T1000 (cell line): ENCODE measurements around the gene DAAM1.

ENCODE experiments used
- DNase-seq: peaks from one replicate; lab custom pipeline; 2025; ENCODE audit warnings: mixed read lengths; lab: John Stamatoyannopoulos, UW

The DAAM1 gene

DNA sequence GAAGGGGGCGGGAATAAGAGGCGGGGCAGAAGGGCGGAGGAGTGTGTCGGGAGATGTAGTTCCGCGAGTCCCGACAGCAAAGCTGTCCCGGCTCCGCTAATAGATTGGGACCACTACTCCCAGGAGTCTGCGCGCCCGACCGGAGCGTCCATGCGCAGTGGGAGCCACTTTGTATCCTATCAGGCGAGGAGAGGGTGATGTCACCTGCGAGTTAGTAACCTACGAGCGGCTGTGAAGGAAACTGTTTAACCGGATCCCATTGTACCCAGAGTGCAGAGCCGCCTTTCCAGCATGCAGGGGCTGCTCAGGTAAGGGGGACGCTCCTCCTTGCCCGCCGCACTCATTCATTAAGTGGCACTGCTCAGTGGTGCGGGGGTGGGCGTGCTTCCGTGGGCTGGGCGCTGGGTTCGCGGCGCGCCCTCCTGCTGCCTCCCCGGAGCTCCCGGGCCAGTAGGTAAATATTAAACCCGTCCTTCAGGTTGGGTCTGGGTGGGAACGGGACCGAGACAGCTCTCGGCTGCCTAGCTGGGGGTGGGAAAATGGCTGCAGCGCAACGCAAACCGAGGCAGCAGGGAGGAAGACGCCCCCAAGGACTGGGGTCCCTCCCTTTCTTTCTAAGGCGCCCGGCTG lies at the start of gene DAAM1:
TSS of gene DAAM1 (plus strand) at position 207 of the 630 bp plus-strand sequence. CDS start 74,811 bp downstream, outside the sequence.
- peak; percentile 94 for DNase-seq

DNA sequence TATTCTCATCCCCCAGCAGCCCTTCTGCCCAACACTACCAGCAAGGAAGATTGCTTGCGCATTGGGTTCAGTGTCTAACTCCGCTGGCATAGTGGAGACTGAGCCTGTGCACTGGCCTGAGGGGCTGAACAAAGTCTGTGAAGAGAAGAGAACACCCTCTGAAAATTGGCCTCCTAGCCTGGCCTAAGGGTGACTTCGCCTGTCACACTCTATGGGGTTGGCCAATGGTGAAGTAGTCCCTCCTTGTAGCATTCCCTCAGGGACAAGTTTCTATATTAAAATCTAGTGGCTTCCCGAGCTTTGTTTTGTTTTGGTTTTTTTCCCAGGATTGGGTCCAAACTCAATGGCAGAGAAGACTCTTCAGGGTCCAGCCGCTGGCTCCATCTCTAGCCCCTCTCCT lies 49.1 kb upstream of the DAAM1 start:
- DNase-seq = no peak

DNA sequence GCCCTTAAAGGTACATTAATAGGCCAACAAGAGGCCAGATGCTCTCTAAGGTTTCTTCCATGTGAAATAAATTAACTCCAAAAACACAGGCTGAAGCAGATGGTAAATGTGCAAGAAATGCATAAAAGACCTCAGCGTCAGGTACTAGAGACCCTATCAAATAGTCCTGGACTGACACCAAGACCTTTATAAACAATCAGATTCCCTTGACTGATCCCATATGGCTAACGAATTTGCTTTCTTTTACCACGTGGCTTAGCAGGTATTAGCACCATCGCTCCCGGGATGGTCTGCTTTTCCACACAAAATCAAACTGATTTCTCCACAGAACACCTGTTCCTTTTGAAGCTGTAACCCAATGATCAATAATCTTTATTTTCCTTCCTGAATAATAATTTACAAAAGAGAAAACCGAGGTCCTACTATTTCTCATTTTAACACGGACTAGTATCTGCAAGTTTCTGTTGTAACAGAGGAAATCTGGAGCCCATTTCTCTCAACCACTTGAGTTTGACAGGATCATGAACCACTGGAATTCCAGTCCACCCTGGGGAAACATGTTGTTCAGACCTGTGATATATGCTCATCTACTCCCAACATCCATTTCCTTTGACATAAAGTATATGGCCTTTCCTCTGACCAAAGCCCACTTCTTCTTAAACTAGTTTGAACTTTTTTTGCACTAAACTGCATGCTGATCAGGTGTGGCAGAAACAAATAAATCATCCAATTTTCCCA lies 48.2 kb upstream of the DAAM1 start:
- no peak for DNase-seq

DNA sequence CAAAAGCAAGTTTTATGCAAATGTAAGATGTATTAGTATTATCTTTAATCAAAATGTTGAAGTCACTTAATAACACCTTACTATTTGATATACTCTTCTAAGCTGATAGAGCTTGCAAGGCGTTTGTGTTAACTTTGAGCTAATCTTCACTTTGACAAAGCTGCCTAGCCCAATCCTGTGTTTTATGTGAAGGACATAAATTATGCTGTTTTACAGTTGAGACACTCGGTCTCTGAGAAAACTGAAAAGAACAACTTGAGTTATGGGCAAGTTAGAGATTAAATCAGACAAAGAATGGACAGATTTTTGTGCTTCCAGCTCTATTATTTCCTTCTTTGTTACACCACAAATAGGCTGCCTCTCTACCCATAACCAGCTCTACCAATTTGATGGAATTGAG lies 42.0 kb upstream of the DAAM1 start:
- no peak for DNase-seq

DNA sequence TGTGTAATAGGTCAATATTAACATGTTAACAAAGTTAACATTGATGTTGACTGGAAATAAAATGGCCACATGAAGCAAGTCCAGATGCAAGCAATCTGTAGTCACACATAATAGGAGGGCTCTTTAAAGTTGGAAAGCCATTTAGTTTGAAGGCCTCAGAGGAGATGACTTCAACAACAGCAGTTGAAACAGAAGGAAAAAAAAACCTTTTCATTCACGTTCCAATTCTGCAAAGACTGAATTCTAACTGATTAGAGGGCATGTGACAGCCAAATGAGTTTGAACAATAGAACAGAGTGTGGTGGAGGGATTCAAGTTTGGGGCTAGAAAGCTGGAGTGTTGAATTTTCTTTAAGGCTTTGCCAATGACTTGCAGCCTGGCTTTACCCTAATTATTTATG lies 41.5 kb upstream of the DAAM1 start:
- DNase-seq = no peak

DNA sequence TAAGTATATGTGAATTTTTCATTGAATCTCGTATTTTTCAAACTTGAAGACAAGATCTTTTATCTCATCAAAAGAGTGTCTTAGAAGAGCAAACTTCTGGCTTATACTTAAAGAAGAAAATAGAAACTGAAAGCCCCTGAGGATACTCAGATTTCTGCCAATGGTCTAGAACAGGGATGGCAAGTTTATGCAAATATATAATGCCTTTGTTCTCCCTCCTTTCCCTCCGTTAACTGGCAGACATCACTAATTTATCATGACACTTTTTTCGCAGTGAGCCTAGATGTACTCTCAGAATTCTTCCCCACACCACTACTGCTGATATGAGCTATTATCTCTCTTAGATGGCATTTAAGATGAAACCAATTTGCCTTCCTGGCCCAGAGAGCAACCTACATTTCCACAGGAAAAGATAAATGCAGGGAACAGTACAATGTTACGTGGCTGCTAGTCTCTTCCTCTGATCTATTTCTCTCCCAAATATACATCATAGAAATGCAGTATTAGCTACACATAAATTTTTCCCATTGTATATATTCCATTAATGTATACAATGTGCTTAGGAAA lies 40.0 kb upstream of the DAAM1 start:
- no peak for DNase-seq

GRCh38 chr14:59150990-59151389 lies 37.5 kb upstream of the DAAM1 start:
- no peak for DNase-seq

DNA sequence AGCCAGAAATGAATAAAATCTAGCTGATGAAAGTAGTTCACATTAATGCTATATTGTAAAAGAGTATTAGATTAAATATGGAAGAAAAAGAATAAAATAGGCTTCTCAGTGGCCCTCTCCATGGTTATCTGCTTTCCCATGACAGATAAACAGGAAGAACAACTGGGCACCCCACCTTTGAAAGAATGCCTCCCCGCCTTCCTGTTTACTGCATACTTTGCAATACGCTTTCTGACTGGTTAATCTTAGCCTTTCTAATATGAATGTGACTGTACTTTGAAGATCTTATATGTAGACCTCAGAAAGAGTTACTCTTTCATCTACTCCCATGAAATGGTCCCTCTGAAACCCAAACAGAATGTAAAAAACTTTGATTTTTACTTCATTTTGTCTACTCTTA lies 34.1 kb upstream of the DAAM1 start:
- DNase-seq = no peak

DNA sequence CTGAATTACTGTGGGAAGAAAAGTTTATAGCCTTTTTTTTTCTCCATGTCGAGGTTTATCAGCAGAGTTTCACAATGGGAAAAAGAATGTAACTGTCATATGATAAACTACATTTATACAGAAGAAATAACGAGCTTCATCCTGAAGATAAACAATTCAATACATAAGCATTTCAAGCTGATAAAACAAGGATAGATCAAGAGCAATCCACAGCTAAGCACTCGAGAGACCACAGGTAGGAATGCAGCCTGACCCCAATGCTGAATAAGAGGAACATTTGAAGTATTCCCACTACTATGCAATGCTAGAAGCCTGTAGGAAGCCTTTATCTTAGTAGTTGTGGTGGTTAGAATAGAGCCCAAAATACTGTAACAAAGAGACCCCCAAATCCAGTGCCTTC lies 32.6 kb upstream of the DAAM1 start:
- DNase-seq = no peak

GRCh38 chr14:59159169-59159568 lies 29.3 kb upstream of the DAAM1 start:
- DNase-seq = no peak

DNA sequence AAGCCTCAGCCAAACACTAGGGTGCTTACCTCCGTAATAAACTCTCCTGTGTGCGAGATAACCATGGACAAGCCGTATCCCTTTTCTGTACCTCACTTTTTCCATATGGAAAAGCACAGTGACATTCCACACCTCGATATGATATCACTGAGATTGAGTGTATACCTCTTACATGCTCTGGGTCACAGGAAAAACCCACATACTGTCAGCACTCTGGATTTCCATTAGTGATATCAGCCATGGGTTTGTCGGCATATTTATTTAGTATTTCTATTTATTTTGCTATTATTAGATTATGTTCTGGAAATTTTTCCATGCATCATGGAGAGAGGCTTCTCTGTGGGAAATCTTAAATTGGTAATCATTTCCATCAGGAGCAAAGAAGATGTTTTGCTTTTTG lies 28.0 kb upstream of the DAAM1 start:
- no peak for DNase-seq

DNA sequence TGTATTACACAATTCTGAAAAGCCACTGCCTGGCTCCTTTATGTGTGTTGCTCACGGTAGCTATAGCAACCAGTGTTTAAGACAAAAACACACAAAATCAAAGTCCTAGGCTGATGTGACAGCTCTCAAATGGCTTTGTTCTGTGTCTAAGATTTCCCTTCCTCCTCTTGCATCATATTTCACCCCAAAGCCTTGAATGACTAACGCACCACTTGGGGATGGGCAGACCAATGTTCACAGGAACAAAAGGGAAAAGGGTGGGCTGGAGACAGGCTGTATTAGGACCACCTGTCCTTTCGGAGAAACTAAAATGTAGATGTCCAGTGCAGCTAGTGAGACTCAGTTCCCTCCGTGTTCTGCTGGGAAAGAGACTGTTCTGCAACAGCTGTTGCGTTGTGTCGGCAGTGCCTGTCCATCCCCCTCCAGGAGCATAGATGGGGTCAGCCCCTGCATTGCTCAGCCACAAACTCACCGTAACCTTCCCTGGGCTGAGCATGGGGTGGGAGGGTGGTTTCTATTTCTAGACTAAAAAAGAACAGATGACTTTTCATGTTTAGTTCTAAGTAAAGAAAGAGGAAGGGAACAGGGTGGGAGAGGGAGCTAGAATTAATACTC lies 26.8 kb upstream of the DAAM1 start:
- no peak for DNase-seq

- no peak for DNase-seq
Observed at GRCh38 chr14:59166258-59166657, 22.2 kb upstream of the DAAM1 start.

GRCh38 chr14:59175404-59175803 lies 13.1 kb upstream of the DAAM1 start:
- DNase-seq = no peak

GRCh38 chr14:59176765-59177164 lies 11.7 kb upstream of the DAAM1 start:
- no peak for DNase-seq

GRCh38 chr14:59177262-59177661 lies 11.2 kb upstream of the DAAM1 start:
- no peak for DNase-seq

DNA sequence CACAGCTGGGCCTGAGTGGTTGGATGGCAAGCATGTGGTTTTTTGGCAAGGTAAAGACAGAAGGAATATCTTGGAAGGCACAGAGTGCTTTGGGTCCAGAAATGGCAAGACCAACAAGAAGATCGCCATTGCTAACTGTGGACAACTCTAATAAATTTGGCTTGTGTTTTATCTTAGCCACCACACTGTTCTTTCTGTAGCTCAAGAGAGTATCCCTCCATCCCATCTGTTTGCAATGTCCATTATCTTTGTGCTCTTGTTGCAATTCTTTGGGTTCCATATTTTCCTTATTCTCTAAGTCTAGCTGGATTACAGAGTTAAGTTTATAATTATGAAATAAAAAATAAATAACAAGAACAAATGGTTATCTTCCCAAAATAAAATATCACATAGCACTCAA lies 6.7 kb upstream of the DAAM1 start:
- no peak for DNase-seq

DNA sequence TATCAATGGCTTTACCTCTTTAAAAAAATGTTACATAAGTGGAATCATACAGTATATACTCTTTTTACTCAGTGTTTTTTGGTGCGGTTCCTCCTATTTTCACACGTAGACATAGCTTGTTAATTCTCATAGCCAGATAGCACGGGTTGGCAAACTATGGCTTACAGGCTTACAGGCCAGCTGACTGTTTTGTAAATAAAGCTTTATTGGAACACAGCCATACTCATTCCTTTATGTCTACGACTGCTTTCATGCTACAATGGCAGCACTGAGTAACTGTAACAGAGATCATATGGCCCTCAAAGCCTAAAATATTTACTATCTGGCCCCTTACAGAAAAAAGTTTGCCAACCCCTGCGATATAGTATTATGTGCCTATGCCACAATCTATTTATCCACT lies 5.8 kb upstream of the DAAM1 start:
- DNase-seq = no peak

GRCh38 chr14:59183150-59183549 lies 5.3 kb upstream of the DAAM1 start:
- no peak for DNase-seq

- no peak for DNase-seq
Observed at GRCh38 chr14:59184396-59184795, 4.1 kb upstream of the DAAM1 start.

DNA sequence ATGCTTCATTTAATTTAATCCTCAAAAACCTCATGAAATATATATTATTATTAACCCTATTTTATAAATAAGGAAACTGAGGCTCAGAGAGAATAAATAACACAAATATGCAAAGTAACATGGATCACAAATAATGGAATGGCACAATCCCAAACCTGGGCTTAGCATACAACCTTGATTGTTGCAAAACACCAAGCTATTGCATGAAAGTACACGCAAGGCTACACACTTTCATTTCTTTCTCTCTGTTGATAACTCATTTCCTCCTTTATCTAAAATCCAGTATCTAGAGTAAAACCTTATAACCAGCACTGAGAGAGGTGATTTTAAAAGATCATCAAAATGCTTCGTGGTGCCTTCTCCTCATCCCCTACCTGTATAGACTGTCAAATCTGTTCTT lies 2.8 kb upstream of the DAAM1 start:
- no peak for DNase-seq

DNA sequence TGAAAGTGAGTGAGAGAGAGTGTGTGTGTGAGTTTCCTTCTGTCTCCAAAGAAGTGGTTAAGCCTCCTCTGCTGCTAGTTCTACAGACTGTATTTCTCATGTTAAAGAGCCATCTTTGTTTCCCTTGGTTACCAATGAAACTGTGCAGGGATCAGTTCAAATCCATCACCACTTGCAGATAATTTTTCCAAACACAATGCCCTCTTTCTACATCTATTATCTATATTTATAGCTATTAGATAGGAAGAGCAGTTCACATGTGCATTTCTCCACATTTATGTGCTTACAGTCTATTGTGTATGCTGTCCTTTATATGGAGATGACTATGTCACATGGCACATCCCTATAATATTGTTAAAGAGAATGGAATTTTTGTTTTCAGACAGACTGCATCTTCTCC lies 2.2 kb upstream of the DAAM1 start:
- DNase-seq = no peak

GRCh38 chr14:59187118-59187517 lies 1.3 kb upstream of the DAAM1 start:
- no peak for DNase-seq
